ENCODE data around the gene SSBP2.
"Not testable (repeated sequence)": the region's sequence is repeated elsewhere in the genome, so short reads cannot be mapped to it uniquely, and the experiment has no call there.

SSBP2 gene

GRCh38 chr5:81524015-81524414, 226.9 kb downstream of the SSBP2 start:
- no peak for DNase-seq (ENCODE audit: low spot score)

GRCh38 chr5:81522571-81522970, 228.3 kb downstream of the SSBP2 start:
- no peak for DNase-seq (ENCODE audit: low spot score)

GRCh38 chr5:81520769-81521168, 230.1 kb downstream of the SSBP2 start:
- no peak for DNase-seq (ENCODE audit: low spot score)

GRCh38 chr5:81519217-81519905, 231.5 kb downstream of the SSBP2 start:
- DNase-seq (ENCODE audit: low spot score) = no peak

- no peak for DNase-seq (ENCODE audit: low spot score)
These were observed 233.4 kb downstream of the SSBP2 start for GRCh38 chr5:81517462-81517861.

- DNase-seq (ENCODE audit: low spot score) = no peak
These were observed 234.8 kb downstream of the SSBP2 start for GRCh38 chr5:81516091-81516490.

- peak; percentile 12 for DNase-seq (ENCODE audit: low spot score)
These were observed 236.9 kb downstream of the SSBP2 start for GRCh38 chr5:81513982-81514381.

- no peak for DNase-seq (ENCODE audit: low spot score)
These were observed 237.4 kb downstream of the SSBP2 start for GRCh38 chr5:81513473-81513872.

- DNase-seq (ENCODE audit: low spot score) = peak; percentile 52
These were observed 243.9 kb downstream of the SSBP2 start for GRCh38 chr5:81506900-81507588.

- no peak for DNase-seq (ENCODE audit: low spot score)
These were observed 244.5 kb downstream of the SSBP2 start for GRCh38 chr5:81506378-81506777.

- no peak for DNase-seq (ENCODE audit: low spot score)
These were observed 245.2 kb downstream of the SSBP2 start for GRCh38 chr5:81505672-81506071.

- DNase-seq (ENCODE audit: low spot score) = not testable (repeated sequence)
These were observed 247.3 kb downstream of the SSBP2 start for GRCh38 chr5:81503602-81504001.

GRCh38 chr5:81495286-81495685, 255.6 kb downstream of the SSBP2 start:
- DNase-seq (ENCODE audit: low spot score) = no peak

GRCh38 chr5:81488862-81489261, 262.0 kb downstream of the SSBP2 start:
- DNase-seq (ENCODE audit: low spot score) = no peak

- no peak for DNase-seq (ENCODE audit: low spot score)
These were observed 264.2 kb downstream of the SSBP2 start for GRCh38 chr5:81486711-81487110.

- no peak for DNase-seq (ENCODE audit: low spot score)
These were observed 268.3 kb downstream of the SSBP2 start for GRCh38 chr5:81482595-81482994.

- DNase-seq (ENCODE audit: low spot score) = not testable (repeated sequence)
These were observed 277.5 kb downstream of the SSBP2 start for GRCh38 chr5:81473395-81473794.

- DNase-seq (ENCODE audit: low spot score) = no peak
These were observed 281.2 kb downstream of the SSBP2 start for GRCh38 chr5:81469676-81470075.

- no peak for DNase-seq (ENCODE audit: low spot score)
These were observed 300.0 kb downstream of the SSBP2 start for GRCh38 chr5:81450940-81451339.

- DNase-seq (ENCODE audit: low spot score) = no peak
These were observed 315.9 kb downstream of the SSBP2 start for GRCh38 chr5:81435023-81435422.

GRCh38 chr5:81429985-81430384, 320.9 kb downstream of the SSBP2 start:
- DNase-seq (ENCODE audit: low spot score) = no peak

GRCh38 chr5:81429363-81429762, 321.5 kb downstream of the SSBP2 start:
- no peak for DNase-seq (ENCODE audit: low spot score)

- no peak for DNase-seq (ENCODE audit: low spot score)
These were observed 322.0 kb downstream of the SSBP2 start for GRCh38 chr5:81428861-81429260.

- DNase-seq (ENCODE audit: low spot score) = no peak
These were observed 322.5 kb downstream of the SSBP2 start for GRCh38 chr5:81428446-81428845.

Data from hematopoietic multipotent progenitor cell treated with erythropoietin and hydrocortisone succinate and interleukin-3 and kit ligand, for 15 days (in vitro differentiated cells).